Measurements from ENCODE around the gene NEDD9.

DNA sequence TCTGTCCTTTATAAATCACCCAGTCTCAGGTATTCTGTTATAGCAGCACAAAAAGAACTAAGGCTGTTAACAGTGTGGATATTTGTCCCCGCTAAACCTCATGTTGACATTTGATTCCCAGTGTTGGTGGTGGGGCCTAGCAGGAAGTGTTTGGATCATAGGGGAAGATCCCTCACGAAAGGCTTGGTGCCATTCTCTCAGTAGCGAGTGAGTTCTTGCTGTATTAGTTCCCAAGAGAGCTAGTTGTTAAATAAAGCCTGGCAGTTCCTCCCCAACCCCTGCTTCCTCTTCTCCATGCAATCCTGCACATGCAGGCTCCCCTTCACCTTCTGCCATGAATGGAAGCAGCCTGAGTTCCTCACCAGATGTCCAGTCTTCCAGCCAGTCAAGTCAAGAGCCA lies 91.2 kb downstream of the NEDD9 start:
- no peak for TF ChIP-seq GATA2 (IDR thresholded peaks at IDR 0.05; ENCODE audit: low read depth, low read length)
- TF ChIP-seq GATA3 (IDR thresholded peaks at IDR 0.05; ENCODE audit: low read depth, low read length), result no peak

Data from SH-SY5Y (cell line).